Kidney epithelial cell (primary cell): ENCODE measurements around the gene ABCB9. TPM values are rescaled to one million over a fixed set of nuclear protein-coding genes. Genes with fewer than 3 reads are reported as not detected.

Experiments
- DNase-seq: peaks from one replicate; pipeline ENCODE4 v3.0.0-alpha.2; 2010; ENCODE audit warnings: low read depth
- H3K27me3 ChIP-seq: 2 replicates; pipeline ENCODE4 v1.6.0; 2011; ENCODE audit warnings: low read length; ENCODE audit not compliant: control insufficient read depth, insufficient read depth
- H3K36me3 ChIP-seq: 2 replicates; pipeline ENCODE4 v1.5.1; 2011; ENCODE audit warnings: low read length; ENCODE audit not compliant: control insufficient read depth, insufficient read depth
- H3K4me3 ChIP-seq: 2 replicates; pipeline ENCODE4 v1.5.1; 2011; ENCODE audit warnings: low read depth, mild to moderate bottlenecking, control low read depth, low read length
- total RNA-seq: library from RNA; depleted of rRNA; stranded (reverse); fragments of >200 nt; gene quantifications from 2 replicates; pipeline ENCODE4 v1.2.3, GENCODE V29; 2015
- TF ChIP-seq, protein P1 (sequence below): IDR thresholded peaks from 2 replicates; pipeline ENCODE4 v1.5.1; 2011; ENCODE audit warnings: mild to moderate bottlenecking, moderate library complexity, low read length, control low read depth, inconsistent platforms; ENCODE audit not compliant: insufficient read depth, poor library complexity, severe bottlenecking

Gene ABCB9
- total RNA-seq, 1 donor from 2014 or later = 10.6 TPM

- DNase-seq = no peak
- Histone ChIP-seq H3K4me3 (no peak overlapping the region), H3K36me3 (no peaks in the 10 kb centered on the region), H3K27me3 (no peaks in the 10 kb centered on the region)
- TF ChIP-seq, protein P1, sequence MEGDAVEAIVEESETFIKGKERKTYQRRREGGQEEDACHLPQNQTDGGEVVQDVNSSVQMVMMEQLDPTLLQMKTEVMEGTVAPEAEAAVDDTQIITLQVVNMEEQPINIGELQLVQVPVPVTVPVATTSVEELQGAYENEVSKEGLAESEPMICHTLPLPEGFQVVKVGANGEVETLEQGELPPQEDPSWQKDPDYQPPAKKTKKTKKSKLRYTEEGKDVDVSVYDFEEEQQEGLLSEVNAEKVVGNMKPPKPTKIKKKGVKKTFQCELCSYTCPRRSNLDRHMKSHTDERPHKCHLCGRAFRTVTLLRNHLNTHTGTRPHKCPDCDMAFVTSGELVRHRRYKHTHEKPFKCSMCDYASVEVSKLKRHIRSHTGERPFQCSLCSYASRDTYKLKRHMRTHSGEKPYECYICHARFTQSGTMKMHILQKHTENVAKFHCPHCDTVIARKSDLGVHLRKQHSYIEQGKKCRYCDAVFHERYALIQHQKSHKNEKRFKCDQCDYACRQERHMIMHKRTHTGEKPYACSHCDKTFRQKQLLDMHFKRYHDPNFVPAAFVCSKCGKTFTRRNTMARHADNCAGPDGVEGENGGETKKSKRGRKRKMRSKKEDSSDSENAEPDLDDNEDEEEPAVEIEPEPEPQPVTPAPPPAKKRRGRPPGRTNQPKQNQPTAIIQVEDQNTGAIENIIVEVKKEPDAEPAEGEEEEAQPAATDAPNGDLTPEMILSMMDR = no peak
Observed at GRCh38 chr12:122927756-122928403, 38.4 kb downstream of the ABCB9 start.

DNA sequence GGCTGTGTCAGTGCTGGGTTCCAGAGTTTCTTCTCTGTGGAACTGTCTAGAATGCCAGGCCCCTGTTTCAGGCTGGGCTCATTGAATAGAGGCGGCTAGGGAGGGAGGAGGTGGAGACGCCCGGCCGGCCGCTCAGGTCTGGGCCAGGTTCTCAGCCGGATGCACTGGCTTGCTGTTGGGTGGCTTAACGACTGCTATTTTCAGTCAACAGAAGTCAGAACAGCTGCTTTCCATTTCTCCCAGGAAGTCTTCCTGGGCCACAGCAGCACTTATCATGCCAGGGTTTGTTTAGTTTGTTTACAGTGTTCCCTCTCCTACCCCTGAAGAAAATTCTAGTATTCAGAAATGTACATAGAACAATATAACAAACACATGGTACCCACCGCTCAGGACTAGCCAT is 44.3 kb downstream of the ABCB9 start:
- Histone ChIP-seq H3K36me3 (no peaks in the 10 kb centered on the region), H3K27me3 (no peaks in the 10 kb centered on the region), H3K4me3 (no peak overlapping the region)
- TF ChIP-seq, protein P1 = no peak
- no peak for DNase-seq

GRCh38 chr12:122920687-122921086 is 45.6 kb downstream of the ABCB9 start:
- TF ChIP-seq, protein P1 = no peak
- Histone ChIP-seq H3K36me3 (no peaks in the 10 kb centered on the region), H3K4me3 (no peak overlapping the region), H3K27me3 (no peaks in the 10 kb centered on the region)
- DNase-seq = no peak

- H3K4me3 ChIP-seq = no peak overlapping the region
- H3K27me3 ChIP-seq = no peaks in the 10 kb centered on the region
- DNase-seq = no peak
- TF ChIP-seq, protein P1 = no peak
- H3K36me3 ChIP-seq = no peaks in the 10 kb centered on the region
Observed at GRCh38 chr12:122918827-122919226, 47.4 kb downstream of the ABCB9 start.

DNA sequence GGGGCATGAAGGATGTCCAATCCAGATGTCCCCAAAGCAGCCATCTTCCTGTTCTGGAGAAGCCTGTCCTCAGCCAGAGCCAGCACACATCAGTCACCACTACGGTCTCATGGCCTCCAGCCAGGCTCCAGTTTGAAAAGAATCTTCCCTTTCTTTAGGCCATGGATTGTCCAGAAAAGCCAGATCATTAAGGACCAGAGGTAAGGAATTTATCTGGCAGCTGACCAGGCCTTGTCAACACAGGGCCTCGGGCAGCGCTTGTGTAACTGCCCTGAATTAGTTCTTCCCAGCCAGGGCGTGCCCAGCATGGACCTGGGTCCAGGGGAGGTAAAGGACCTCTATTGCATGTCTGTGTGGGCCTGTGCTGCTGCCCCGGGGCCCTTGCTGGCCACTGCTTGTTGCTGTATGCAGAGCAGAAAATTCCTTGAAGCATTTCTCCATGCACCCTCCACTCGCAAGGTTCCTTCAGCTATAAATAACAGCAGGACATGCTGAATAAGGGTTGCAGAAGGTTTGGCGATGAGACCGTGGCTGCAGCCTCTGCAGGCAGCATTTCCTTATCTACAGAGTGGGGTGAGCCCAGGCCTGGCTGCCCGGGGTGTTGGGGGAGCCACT is 48.6 kb downstream of the ABCB9 start:
- no peak overlapping the region for H3K4me3 ChIP-seq
- no peak for DNase-seq
- H3K27me3 ChIP-seq = no peaks in the 10 kb centered on the region
- TF ChIP-seq, protein P1 = no peak
- H3K36me3 ChIP-seq = no peaks in the 10 kb centered on the region
